Stimulated activated CD4-positive, alpha-beta T cell treated with anti-CD3 and anti-CD28 coated beads, Interleukin-1b, Interleukin-23, amount 100 ng/mL, for 24 hours (primary cell): ENCODE results near the gene RINT1.
"Not testable (repeated sequence)": the region's sequence is repeated elsewhere in the genome, so short reads cannot be mapped to it uniquely, and the experiment has no call there.

ENCODE experiments used
- DNase-seq, 4 experiments: peaks; one replicate each; pipeline ENCODE4 v3.0.0-alpha.2; 2020; ENCODE audit warnings: low read depth in 4 of 4, low spot score in 1 of 4

Gene RINT1

DNA sequence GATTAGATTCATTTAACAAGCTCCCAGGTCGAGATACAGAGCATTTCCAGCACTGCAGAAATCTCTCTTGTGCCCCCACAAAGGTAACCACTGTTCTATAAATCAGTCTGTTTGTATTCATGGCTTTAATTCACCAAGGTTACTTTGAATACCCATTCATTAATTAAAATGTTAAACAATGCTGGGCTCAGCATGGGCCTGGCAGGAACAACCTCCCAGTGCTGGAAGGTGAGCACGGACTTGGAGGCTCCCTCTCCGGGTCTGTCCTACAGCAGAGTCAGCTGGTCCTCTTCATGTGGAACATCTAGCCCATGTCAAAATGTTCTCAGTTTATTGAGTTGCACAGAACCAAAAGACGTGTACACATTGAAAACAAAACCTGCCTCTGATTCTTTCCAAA lies 64.9 kb downstream of the RINT1 start:
- DNase-seq: no peak

DNA sequence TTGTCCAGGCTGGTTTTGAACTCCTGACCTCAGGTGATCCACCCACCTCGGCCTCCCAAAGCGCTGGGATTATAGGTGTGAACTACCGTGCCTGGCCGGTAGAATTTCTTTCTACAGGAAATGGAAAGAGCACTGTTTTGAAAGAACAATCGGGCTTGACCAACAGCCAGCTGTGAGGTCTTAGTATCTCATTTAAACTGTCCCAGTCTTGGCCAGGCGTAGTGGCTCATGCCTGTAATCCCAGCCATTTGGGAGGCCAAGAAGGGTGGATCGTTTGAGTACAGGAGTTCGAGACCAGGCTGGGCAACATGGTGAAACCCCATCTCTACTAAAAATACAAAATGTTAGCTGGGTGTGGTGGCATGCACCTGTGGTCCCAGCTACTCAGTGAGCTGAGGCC lies 67.1 kb downstream of the RINT1 start:
- not testable (repeated sequence) for DNase-seq

DNA sequence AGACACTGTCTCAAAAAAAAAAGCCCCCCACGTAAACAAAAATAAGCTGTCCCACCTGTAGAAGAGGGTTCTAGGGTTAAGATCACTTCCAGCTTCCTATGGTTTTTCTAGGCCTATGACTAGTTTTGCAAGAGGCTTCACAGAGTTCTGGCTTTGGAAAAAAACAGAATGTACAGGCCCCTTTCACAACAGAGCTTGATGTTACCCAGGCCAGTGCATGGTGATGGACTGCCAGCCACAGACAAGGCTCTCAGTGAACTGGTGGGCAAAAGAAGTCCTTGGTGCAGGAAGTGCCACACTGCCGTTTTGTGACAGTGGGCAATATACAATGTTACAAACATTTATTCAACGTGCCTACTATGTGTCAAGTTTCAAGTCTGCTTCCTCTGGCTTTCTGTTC lies 67.5 kb downstream of the RINT1 start:
- no peak for DNase-seq

DNA sequence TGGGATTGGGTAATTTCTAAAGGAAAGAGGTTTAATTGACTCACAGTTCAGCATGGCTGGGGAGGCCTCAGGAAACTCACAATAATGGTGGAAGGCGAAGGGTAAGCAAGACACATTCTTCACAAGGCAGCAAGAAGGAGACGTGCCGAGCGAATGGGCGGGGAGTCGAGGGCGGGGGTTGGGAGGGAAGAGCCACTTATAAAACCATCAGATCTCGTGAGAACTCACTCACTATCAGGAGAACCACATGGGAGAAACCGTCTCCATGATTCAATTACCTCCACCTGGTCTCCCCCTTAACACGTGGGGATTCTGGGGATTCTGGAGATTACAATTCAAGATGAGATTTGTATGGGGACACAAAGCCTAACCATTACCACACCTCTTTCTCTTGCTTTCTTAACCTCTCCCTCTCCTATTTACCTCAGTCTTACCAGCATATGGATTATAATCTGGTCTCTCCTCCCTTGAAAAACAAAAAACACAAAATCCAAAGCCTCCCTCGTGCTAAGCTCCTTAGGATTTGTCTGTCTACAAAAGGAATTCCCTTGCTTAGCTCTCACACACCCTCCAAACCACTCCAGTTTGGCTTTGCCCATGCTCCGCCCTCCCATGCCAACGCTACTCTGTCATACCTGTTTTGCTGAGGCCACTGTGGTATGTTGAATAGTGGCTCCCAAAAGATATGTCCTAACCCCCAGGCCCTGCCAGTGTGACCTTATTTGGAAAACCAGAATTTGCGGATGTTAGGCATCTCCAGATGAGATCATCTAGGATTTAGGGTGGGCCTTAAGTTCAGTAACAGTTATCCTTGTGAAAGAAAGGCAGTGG lies 68.9 kb downstream of the RINT1 start:
- no peak for DNase-seq

DNA sequence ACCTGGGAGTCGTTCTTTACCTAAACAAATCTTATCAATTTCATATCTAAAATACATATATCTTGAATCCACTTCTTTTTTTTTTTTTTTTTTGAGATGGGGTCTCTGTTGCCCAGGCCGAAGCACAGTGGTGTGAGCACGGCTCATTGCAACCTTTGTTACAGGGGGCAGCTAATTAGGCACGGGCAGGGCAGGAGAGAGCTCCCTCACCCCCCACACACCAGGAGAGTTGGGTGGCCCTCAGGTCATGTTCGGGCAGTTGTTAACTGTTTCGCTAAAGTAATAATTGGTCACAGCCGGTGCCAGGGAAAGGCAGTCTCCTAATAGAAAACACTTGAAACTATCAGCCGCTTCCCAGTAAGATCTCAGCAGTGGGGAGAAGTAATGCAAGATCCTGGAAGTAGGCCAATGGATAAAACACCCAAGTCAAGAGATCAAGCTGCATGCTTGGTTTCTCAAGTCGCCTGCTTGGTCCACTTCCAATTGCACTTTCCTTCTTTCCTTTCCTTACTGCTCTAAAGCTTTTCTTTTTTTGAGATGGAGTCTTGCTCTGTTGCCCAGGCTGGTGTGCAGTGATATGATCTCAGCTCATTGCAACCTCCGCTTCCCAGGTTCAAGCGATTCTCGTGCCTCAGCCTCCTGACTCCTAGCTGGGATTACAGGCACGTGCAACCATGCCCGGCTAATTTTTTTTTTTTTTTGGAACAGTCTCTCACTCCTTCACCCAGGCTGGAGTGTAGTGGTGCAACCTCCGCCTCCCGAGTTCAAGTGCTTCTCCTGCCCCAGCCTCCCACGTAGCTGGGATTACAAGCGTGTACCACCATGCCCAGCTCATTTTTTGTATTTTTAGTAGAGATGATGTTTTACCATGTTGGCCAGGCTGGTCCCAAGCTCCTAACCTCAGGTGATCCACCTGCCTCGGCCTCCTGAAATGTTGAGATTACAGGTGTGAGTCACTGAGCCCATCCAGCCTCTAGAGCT lies 70.6 kb downstream of the RINT1 start:
- no peak for DNase-seq

DNA sequence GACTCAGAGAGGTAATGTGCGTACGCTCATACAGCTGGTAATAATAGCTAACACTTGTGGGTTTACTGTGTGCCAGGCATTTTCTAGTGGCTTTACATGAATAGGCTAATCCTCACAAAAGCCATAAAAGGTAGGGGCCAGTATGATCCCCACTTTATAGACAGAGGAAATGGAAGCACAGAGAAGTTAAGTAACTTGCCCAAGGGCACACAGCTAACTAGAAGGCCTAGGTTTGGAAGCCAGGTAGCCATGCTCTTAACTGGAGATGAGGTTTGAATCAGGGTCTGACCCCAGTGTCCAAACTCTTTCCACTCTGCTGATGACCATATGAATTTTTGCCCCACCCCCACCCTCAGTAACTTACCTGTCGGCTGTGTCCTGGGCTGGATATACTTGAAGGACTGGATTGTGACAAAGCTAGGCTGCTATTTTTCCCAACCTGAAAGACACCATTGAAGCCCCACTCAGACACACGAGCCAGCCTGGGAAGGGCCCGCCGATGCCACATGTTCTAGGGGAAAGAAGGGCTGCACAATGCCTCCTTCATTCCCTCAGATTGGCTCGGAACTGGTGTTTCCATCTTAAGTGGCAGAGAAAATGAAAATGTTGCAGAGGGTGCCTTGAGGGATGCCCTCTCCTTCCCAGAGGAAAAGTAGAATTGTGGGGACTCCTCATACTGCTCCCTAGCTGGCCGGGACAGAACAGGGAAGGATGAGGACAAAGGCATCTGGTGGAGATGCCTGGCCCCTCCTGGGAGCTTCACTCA lies 78.3 kb downstream of the RINT1 start:
- DNase-seq: no peak

DNA sequence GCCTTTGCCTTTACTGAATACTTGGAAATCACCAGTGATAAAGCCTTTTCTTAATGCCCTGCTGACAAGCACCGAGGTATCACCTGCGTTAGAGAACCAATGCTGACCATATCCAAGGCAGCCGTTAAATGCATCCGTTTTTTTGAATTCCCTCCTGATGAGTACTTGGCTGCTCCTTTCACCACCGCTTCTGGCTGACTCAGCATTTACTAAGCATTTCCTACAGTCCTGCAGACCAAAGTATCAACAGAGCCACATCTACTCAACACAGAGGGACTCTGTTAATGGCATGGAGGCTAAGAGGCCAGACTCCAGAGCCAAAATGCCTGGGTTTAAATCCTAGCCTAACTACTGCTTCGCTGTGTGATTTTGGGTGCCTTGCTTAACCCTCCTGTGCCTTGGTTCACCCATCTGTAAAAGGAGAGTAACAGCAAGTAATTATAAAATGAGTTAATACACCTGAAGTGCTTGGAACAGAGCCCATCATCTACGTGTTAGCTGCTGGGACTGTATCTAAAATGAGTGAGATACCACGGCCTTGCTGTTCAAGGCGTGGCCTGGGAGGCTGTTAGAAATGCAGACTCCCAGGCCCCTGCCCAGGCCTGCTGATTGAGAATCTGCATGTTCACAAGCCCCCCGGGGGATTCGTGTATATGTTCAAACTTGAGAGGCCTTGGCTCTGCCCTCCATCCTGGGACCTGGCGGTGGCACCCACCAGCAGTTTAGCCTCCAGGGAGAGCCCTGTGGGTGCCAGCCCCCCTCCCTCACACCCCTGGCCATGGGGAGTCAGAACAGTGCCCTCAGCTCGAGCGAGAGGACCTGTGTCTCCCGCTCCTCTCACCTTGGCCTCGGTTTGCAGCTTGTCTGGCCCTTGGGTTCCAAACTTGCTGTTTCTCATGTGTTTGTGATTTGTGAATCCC lies 80.1 kb downstream of the RINT1 start:
- no peak for DNase-seq

DNA sequence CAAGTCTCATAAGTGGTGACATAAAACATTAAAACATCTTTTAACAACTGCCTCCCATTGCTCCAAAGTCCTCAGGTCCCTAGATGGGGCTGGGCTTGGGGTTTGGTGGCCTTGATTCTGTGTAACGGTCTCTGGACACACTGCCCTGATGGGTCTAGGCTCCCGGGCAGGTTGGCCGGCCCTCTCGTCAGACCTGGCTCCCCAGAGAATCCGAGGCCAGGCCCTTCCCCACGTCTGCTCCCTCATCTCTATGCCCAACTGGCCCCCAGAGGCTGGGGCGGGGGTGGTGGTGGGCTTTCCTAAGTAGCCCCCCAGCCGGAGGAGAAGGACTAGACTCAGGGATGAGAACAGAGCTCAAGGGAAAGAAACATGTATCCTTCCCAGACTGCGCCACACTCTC lies 80.8 kb downstream of the RINT1 start:
- no peak for DNase-seq

DNA sequence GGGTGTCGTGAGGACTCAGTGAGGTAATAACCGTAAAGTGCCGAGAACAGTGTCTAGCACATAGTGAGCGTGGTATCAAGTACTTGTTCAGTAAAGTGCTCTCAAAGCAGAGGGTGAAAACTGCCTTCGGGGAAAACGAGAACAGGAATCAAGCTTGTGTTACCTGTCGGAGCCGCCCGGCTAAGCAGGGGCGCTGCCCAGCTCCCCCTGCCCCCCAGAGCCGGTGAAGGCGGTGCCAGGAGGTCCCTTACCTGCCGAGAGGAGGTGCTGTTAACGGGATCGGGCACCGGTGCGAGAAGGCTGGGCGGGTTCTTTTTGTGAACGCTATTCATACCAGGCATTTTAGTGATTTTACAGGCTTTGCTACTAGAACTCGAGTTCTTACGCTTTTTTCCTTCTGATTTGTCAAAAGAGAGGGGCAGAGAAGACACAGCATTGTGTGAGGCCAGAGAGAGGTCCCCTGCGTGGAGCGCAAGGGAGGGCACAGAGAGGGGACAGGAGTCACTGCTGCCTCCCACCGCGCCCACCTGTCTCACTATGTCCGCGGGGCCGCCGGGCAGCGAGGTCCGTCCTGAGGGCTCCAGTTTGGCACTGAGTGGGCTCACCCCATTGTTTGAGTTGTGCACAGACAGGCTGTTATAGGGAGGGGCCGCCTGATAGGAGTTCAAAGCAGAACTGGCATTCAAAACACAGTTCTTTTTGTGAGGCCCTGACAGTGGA lies 81.8 kb downstream of the RINT1 start:
- DNase-seq: no peak

DNA sequence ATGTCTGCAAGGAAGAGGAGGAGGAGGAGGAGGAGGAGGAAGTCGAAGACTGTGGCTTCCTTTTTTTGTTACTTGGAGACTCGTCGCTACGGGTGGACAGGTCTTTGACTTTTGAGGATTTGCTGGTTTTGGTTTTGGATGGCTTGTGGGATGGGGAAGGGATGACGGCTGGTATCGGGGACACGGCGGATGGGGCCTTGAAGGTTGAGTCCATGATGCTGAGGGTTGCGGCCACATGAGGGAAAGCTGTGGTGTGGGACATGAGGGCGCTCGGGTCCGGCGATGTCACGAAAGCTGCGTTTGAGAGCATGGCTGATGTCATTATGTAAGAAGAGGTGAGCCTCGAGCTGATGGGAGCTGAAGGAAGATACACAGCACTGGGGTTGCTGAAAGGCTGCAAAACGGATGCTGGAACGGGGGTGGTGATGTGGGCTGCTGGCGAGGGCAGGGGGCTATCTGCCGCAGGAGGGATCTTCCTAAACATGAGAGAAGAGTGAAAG lies 82.4 kb downstream of the RINT1 start:
- DNase-seq: no peak
